ENCODE measurements around the gene ZKSCAN8. TPM values are rescaled to one million over a fixed set of nuclear protein-coding genes. Genes with fewer than 3 reads are reported as not detected.
A peak's percentile ranks its signal among the peaks of the same experiment; 100 is the strongest.

Gene ZKSCAN8
- total RNA-seq, 1 donor from 2014 or later: 51.7 TPM

- Mint-ChIP-seq H3K27ac (peak within 1 kb of the TSS; percentile 93), H3K27me3 (ENCODE audit: low read depth) (no peaks in the 10 kb centered on the region), H3K9me3 (no peaks in the 10 kb centered on the region), H3K4me1 (peaks cover 19% of the 10 kb centered on the region), H3K4me3 (peak within 1 kb of the TSS; percentile 98), H3K36me3 (peaks cover 25% of the 10 kb centered on the region)
- DNase-seq (ENCODE audit: low spot score in 2 of 2, unreplicated experiment in 2 of 2): peak; percentile 53 to 78
- TF ChIP-seq CTCF (IDR thresholded peaks at IDR 0.05; ENCODE audit: unreplicated experiment): no peak
Observed at GRCh38 chr6:28124350-28124970, 17.2 kb upstream of the ZKSCAN8 start, which contains the start of gene ZSCAN16. Gene ZSCAN16 (plus strand): TSS chr6:28124609. CDS start chr6:28125444, 835 bp downstream.

GRCh38 chr6:28124971-28125353 is 16.7 kb upstream of the ZKSCAN8 start:
- peaks cover 23% of the 10 kb centered on the region for H3K36me3 Mint-ChIP-seq
- peak overlapping the region; percentile 93 for H3K27ac Mint-ChIP-seq
- peaks cover 19% of the 10 kb centered on the region for H3K4me1 Mint-ChIP-seq
- TF ChIP-seq CTCF (IDR thresholded peaks at IDR 0.05; ENCODE audit: unreplicated experiment): no peak
- no peak for DNase-seq (ENCODE audit: low spot score in 2 of 2, unreplicated experiment in 2 of 2)
- peak overlapping the region; percentile 98 for H3K4me3 Mint-ChIP-seq
- H3K27me3 Mint-ChIP-seq (ENCODE audit: low read depth): no peaks in the 10 kb centered on the region
- no peaks in the 10 kb centered on the region for H3K9me3 Mint-ChIP-seq

- TF ChIP-seq CTCF (IDR thresholded peaks at IDR 0.05; ENCODE audit: unreplicated experiment): no peak
- no peaks in the 10 kb centered on the region for H3K27me3 Mint-ChIP-seq (ENCODE audit: low read depth)
- H3K27ac Mint-ChIP-seq: no peak overlapping the region
- no peaks in the 10 kb centered on the region for H3K9me3 Mint-ChIP-seq
- no peak for DNase-seq (ENCODE audit: low spot score in 2 of 2, unreplicated experiment in 2 of 2)
- H3K36me3 Mint-ChIP-seq: peaks cover 21% of the 10 kb centered on the region
- H3K4me1 Mint-ChIP-seq: peaks cover 19% of the 10 kb centered on the region
- peak overlapping the region; percentile 98 for H3K4me3 Mint-ChIP-seq
Observed at GRCh38 chr6:28125401-28125800, 16.3 kb upstream of the ZKSCAN8 start.

- Mint-ChIP-seq H3K9me3 (no peaks in the 10 kb centered on the region), H3K27ac (no peak overlapping the region), H3K27me3 (ENCODE audit: low read depth) (no peaks in the 10 kb centered on the region), H3K4me3 (no peak overlapping the region), H3K36me3 (peaks cover 8% of the 10 kb centered on the region), H3K4me1 (peaks cover 31% of the 10 kb centered on the region)
- TF ChIP-seq CTCF (IDR thresholded peaks at IDR 0.05; ENCODE audit: unreplicated experiment): no peak
- no peak for DNase-seq (ENCODE audit: low spot score in 2 of 2, unreplicated experiment in 2 of 2)
Observed at GRCh38 chr6:28134015-28134414, 7.7 kb upstream of the ZKSCAN8 start.

- H3K27ac Mint-ChIP-seq: peak overlapping the region; percentile 47
Observed at GRCh38 chr6:28134716-28135115, 7.0 kb upstream of the ZKSCAN8 start.

More at GRCh38 chr6:28134716-28135115, 7.0 kb upstream of the ZKSCAN8 start:
- no peak for DNase-seq (ENCODE audit: low spot score in 2 of 2, unreplicated experiment in 2 of 2)
- no peak for TF ChIP-seq CTCF (IDR thresholded peaks at IDR 0.05; ENCODE audit: unreplicated experiment)
- Mint-ChIP-seq H3K27me3 (ENCODE audit: low read depth) (no peaks in the 10 kb centered on the region), H3K4me3 (no peak overlapping the region), H3K36me3 (peaks cover 3% of the 10 kb centered on the region), H3K4me1 (peaks cover 31% of the 10 kb centered on the region), H3K9me3 (no peaks in the 10 kb centered on the region)

Measured in mesothelial cell of epicardium (in vitro differentiated cells).